Neuron (in vitro differentiated cells): ENCODE results near the gene TMF1.
A peak's percentile ranks its signal among the peaks of the same experiment; 100 is the strongest.

Experiments used
- H2AFZ ChIP-seq: one replicate; pipeline ENCODE4 v1.6.1; 2013; ENCODE audit warnings: low read depth, mild to moderate bottlenecking, inconsistent platforms, low read length, moderate library complexity
- H3K27me3 ChIP-seq: one replicate; pipeline ENCODE4 v1.6.1; 2013; ENCODE audit warnings: low read length; ENCODE audit not compliant: insufficient read depth
- H3K36me3 ChIP-seq: one replicate; pipeline ENCODE4 v1.6.1; 2013; ENCODE audit warnings: low read length; ENCODE audit not compliant: insufficient read depth
- H3K4me1 ChIP-seq: one replicate; pipeline ENCODE4 v1.6.1; 2013; ENCODE audit warnings: low read length; ENCODE audit not compliant: insufficient read depth
- H3K4me3 ChIP-seq: 2 replicates; pipeline ENCODE4 v1.5.1; 2013; ENCODE audit warnings: mild to moderate bottlenecking, low read length, moderate library complexity
- H3K9me3 ChIP-seq: one replicate; pipeline ENCODE4 v1.6.1; 2013; ENCODE audit warnings: low read length

TMF1 gene

DNA sequence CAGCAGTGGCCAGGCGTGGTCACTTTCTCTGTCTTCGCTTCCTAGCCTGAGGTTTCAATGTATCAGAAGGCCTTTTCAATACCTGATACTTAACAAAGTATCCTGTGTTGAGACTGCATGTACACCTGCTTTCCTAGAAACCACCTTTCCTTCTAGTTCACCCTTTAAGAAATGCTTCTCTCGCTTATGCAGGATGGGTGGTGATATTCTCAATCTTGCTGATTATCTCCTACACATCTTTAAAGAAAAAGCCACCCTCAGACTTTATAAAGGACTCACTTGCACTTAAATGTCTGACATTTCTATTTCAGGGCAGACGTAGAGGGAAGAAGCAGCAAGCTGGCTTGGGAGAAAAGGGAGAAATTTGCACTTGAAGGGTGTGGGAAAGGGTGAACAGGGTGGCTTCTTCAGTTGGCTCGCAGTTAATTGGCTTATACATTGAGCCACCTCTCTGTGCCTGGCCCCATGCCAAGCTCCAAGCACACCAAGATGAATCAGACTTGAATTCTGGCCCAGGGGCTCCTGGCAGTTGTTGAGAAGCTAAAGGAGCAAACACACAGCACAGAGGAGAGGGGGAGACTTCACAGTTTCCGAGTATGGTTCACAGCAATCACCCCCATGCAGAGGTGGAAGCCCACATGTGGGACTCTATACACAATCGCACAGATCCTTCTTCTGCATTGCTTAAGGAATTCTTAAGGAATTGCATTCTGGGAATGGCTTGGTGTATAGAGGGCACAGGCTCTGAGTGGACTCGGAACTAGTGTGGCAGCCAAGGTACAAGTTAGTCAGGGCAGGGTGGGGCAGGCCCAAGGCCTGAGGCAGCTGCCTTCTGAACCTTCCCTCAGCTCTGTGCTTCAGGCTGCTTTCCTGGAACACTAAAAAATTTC, 33.9 kb upstream of the TMF1 start:
- peaks cover 48% of the 10 kb centered on the region for H3K4me1 ChIP-seq

DNA sequence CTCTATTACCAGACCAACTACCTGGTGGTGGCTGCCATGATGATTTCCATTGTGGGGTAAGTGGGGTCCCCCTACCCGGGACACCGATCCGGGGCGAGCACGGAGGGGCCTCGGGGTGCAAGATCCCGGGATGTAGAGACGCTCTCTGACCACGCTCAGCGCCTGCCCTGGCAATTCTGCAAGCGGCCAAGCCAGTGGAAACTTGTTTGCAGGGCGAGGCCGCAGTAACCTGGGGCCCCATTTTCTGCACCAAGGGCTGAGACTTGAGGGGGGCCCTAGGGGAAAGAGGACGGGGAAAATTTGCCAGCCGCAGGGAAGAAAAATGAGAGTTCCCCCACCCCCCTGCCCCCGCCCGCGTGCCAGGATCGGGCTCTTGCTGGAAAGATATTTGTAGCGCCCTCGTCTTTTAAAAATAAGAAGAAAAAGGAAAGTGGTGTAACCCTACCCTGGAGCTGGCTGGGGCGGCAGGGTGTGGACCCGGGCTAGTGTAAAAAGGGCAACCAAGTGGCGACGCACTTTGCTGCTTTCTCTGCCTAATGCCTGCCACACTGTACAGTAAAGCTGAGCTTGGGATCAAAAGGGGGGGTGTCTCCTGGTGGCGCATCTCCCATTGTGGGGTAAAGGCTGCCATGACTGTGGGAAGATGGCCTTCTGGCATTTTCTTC, 33.2 kb upstream of the TMF1 start:
- Histone ChIP-seq H2AFZ (peak overlapping the region; percentile 96), H3K9me3 (no peaks in the 10 kb centered on the region), H3K27me3 (no peaks in the 10 kb centered on the region), H3K36me3 (peaks cover 4% of the 10 kb centered on the region), H3K4me3 (peak overlapping the region; percentile 97), H3K4me1 (peaks cover 56% of the 10 kb centered on the region)

More for the DNA sequence above, 33.9 kb upstream of the TMF1 start:
- Histone ChIP-seq H2AFZ (peak overlapping the region; percentile 96), H3K36me3 (peaks cover 5% of the 10 kb centered on the region), H3K27me3 (no peaks in the 10 kb centered on the region), H3K4me3 (peak overlapping the region; percentile 97), H3K9me3 (no peaks in the 10 kb centered on the region)

DNA sequence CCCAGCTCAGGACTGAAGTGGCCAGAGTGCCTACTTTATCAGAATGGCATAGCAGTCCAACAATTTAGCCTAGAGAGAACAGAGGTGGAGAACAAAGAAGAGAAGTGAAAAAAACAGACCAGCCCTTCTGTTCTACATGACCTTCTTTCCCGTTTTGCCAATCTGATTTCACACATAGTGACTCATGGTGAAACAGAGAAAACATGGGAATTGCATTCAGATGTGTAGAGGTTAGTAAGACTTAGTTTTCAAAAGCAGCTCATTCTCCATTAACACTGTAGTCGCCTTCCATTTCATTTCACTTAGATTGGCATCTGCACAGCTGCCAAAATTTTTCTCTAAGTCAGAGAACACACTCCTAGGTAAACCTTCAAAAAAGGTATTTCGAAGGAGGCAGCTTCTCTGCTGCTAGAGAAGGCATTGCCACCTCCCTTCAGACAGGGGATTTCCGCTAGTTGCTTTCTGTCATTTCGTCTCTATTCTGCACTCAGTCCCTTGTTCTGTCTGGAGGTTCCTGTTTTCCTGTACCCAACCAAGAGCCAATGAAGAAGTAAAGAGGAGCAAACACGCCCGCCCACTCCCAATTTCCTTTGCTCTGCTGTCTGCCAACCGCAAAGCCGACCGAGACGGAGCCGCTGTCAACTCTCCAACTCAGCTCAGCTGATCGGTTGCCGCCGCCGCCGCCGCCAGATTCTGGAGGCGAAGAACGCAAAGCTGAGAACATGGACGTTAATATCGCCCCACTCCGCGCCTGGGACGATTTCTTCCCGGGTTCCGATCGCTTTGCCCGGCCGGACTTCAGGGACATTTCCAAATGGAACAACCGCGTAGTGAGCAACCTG, 32.4 kb upstream of the TMF1 start, which contains the start of gene ARL6IP5:
TSS of gene ARL6IP5 (plus strand) at position 612 of the 842 bp plus-strand sequence. CDS start at position 723, 111 bp downstream.
- Histone ChIP-seq H3K36me3 (no peaks in the 10 kb centered on the region), H3K4me1 (peaks cover 56% of the 10 kb centered on the region), H2AFZ (peak within 1 kb of the TSS; percentile 96), H3K27me3 (no peaks in the 10 kb centered on the region), H3K9me3 (no peaks in the 10 kb centered on the region), H3K4me3 (peak within 1 kb of the TSS; percentile 97)

DNA sequence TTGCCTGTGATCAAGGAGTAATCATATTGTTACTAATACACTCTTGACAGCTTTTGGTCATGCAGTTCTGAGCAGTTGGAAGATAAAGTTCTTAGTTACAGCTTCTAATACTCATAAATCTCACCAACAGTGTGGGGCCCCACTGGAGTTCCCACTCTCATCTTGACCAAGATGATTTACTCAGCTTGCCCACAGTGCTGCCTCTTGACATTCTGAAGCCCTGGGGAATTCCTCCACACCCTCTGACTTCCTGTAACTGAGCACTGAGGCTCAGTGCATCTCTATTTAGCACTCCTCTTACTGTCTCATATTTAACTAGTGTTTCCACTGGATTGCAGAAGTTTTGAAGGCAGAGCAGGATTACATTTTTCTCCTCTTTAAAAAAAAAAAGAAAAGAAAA, 30.7 kb upstream of the TMF1 start:
- Histone ChIP-seq H3K36me3 (no peaks in the 10 kb centered on the region), H3K4me3 (no peak overlapping the region), H3K4me1 (peaks cover 55% of the 10 kb centered on the region), H3K9me3 (no peaks in the 10 kb centered on the region), H2AFZ (no peak overlapping the region), H3K27me3 (no peaks in the 10 kb centered on the region)

DNA sequence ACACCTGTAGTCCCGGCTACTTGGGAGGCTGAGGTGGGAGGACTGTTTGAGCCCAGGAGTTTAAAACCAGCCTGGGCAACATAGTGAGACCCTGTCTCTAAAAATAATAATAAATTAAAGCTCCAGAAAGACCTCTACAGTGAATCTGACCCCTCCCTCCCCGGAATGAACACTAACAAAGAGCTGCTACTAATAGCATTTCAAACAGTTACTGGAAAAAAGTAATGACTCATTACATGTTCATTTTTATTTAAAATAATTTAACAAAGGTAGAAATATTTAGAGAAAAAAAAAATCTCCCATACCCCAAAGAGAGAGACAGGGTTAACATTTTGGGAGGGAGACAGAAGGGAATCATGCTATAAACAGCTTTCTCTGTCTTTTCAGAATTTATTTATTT, 30.2 kb upstream of the TMF1 start:
- Histone ChIP-seq H3K9me3 (no peaks in the 10 kb centered on the region), H3K36me3 (no peaks in the 10 kb centered on the region), H3K4me3 (no peak overlapping the region), H2AFZ (no peak overlapping the region), H3K4me1 (peaks cover 54% of the 10 kb centered on the region), H3K27me3 (no peaks in the 10 kb centered on the region)

DNA sequence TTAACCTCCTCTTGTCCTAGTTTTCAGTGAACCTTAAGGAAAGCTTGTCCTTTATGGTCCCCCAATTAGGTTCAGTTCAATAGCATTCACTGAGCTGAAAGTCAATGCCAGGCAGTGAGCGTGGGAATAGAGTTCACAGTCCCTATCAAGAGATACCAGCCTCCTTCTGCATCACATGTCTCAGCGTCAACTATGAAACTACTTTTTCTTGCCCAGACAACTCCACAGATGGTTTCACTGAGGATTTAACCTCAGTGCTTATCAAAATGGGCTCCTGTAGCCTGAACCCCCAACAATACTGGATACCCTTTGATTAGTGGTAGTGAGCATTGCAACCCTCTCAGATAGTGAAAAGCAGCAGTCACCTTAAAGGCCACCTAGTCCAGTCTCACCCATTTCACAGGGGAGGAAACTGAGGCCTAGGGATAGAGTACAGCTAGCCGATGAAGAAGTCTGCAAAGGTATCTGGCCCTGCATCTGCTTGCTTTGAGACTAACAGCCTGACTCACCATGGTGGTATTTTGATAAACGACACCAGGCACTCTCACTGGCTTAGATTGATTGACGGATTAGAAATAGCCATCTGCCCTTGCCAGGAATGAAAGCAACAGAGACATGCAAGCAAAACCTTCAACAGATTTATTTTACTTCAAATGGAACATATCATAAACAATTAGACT, 29.6 kb upstream of the TMF1 start:
- Histone ChIP-seq H3K36me3 (no peaks in the 10 kb centered on the region), H3K9me3 (no peaks in the 10 kb centered on the region), H3K4me1 (peaks cover 50% of the 10 kb centered on the region), H3K4me3 (no peak overlapping the region), H2AFZ (no peak overlapping the region), H3K27me3 (no peaks in the 10 kb centered on the region)

DNA sequence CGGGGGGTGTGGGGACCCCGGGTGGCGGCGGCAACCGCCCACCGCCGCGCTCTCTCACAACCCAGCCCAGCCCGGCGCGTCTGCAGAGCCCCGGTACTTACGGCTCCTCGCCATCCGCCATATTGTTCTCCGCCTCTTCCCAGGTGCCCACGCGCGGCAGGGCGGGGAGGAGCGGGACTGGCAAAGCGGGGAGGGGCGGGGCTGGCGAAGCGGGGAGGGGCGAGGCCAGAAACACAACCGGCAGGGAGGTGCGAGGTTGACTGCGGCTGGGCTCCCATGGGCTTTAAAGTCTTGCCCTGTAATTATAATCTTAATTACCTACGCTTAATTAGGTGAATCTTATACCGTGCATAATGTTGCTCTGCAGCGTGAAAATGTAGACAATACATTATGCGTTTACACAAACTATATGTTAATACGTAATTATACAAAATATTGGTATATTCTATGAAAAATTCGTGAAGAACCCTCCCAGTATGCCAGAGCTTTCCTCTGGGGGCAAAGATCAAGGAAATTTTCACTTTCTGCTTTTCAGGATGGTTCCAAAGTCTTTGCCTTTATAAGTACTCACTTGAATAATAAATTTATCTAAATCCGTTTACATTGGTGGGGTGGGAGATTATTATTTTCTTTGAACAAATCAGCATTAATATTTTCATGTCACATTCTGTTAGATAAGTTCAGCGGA, 28.2 kb upstream of the TMF1 start, which contains the start of gene UBA3:
TSS of gene UBA3 (minus strand) at position 133 of the 688 bp plus-strand sequence. CDS start at position 121, 12 bp downstream.
- no peaks in the 10 kb centered on the region for H3K9me3 ChIP-seq
- H3K36me3 ChIP-seq, result peaks cover 4% of the 10 kb centered on the region
- H2AFZ ChIP-seq, result peak within 1 kb of the TSS; percentile 55
- H3K27me3 ChIP-seq, result no peaks in the 10 kb centered on the region
- peak within 1 kb of the TSS; percentile 86 for H3K4me3 ChIP-seq
- peaks cover 39% of the 10 kb centered on the region for H3K4me1 ChIP-seq

DNA sequence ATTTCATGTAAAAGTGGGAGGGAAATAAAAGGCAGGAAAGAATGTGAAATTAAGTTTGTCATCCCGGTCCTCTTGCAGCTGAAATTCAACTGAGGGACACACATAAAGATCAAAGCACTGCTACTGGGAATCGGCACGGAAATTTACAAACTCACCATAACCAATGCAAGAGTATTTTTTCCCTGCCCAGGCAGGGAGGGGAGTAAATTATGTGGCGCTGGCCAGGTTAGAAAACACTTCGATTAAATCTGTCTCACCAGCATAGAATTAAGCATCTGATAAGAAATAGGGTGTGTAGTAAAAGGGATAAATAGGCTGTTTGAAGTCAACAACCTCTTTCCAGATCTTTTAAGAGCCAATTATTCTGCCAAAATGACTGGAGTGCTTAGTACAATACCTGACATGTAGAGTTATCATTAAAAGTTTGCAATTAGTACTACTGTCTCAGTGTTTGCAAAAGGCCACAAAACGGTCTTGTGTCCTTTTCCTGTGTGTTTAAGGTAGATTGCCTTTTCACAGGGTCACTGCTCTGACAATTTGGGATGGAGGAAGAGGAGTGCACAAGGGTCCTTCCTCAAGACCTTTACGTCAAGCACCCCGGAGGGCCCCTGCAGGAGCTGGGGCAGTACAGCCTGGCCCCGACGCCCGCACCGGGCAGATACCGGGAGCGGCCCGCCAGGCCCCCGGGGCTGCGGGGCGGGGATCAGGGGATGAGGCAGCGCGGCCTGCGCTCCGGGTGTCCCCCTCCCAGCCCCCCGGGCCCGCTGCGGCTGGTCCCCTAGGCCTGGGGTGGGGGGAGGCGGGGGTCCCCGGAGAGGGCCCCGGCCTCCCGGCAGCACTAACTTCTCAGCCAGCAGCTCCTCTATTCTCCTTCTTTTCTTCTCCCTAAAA, 27.4 kb upstream of the TMF1 start:
- peaks cover 38% of the 10 kb centered on the region for H3K4me1 ChIP-seq
- H2AFZ ChIP-seq, result peak overlapping the region; percentile 55
- peaks cover 10% of the 10 kb centered on the region for H3K36me3 ChIP-seq
- H3K4me3 ChIP-seq, result peak overlapping the region; percentile 86
- H3K27me3 ChIP-seq, result no peaks in the 10 kb centered on the region
- no peaks in the 10 kb centered on the region for H3K9me3 ChIP-seq

DNA sequence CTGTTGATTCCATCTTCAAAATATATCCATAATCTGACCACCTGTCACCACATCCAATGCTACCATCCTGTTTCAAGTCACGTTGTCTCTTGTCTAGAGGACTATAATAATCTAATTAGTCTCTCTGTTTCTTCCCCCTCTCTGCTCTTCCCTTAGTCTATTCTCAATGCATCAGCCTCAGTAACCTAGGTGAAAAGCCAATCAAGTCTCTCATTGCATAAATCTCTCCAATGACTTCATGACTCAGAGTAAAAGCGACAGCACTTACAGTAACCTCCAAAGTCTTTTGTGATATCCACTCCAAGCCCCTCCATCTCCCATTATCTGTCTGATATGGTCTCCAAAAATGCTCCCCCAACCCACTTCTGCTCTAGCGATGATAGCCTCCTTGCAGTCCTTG, 20.8 kb upstream of the TMF1 start:
- Histone ChIP-seq H3K4me1 (no peaks in the 10 kb centered on the region), H3K9me3 (no peaks in the 10 kb centered on the region), H3K36me3 (peaks cover 45% of the 10 kb centered on the region), H3K4me3 (no peak overlapping the region), H2AFZ (no peak overlapping the region), H3K27me3 (no peaks in the 10 kb centered on the region)

DNA sequence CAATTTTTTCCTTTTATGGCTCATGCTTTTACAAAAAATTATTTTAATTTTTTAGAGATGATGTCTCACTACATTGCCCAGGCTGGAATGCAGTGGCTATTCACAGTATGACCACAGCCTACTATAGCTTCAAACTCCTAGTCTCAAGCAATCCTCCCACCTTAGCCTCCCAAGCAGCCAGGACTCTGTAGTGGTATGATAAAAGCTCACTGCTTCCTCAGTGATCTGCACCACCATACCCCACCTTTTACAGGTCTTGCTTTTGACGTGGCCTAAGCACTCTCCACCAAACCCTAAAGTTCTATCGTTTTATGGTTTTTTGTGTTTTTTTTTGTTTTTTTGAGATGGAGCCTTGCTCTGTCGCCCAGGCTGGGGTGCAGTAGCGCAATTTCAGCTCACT, 14.0 kb upstream of the TMF1 start:
- no peak overlapping the region for H2AFZ ChIP-seq
- H3K4me1 ChIP-seq, result peaks cover 3% of the 10 kb centered on the region
- no peaks in the 10 kb centered on the region for H3K27me3 ChIP-seq
- peaks cover 6% of the 10 kb centered on the region for H3K9me3 ChIP-seq
- H3K36me3 ChIP-seq, result peaks cover 50% of the 10 kb centered on the region
- no peak overlapping the region for H3K4me3 ChIP-seq

DNA sequence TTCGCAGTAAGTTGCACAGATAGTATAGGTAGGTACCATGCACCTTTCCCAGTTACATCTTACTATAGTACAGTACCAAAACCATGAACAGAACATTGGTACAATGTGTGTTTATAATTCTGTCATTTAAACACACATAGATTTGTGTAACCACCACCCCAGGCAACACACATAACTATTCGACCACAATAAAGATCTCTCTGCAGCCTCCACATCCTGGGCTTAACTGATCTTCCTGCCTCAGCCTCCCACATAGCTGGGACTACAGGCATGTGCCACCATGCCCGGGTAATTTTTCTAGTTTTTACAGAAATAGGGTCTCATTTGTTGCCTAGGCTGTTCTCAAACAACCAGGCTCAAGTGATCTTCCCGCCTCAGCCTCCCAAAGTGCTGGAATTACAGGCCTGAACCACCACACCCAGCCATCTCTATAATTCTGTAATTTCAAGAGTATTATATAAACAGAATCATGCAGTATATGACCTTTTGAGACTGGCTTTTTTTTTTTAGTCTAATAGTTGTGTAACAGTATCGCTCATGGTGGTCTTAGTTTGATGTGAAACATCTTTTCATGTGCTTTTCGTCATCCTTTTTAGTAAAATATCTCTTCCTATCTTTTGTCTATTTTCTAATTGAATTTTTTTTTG, 13.3 kb upstream of the TMF1 start:
- H3K4me1 ChIP-seq, result peaks cover 3% of the 10 kb centered on the region
- H3K4me3 ChIP-seq, result no peak overlapping the region
- H3K9me3 ChIP-seq, result peaks cover 9% of the 10 kb centered on the region
- H3K27me3 ChIP-seq, result no peaks in the 10 kb centered on the region
- H3K36me3 ChIP-seq, result peaks cover 51% of the 10 kb centered on the region
- H2AFZ ChIP-seq, result no peak overlapping the region
